WTC11 (cell line): ENCODE results near the gene RADIL. TPM values are rescaled to one million over a fixed set of nuclear protein-coding genes. Genes with fewer than 3 reads are reported as not detected.
A peak's percentile ranks its signal among the peaks of the same experiment; 100 is the strongest.

ENCODE experiments used
- ATAC-seq: fragments of 200-7000 bp; cut with Tn5 transposase; 2 replicates; pipeline ENCODE4 v1.10.0; 2021; ENCODE audit warnings: mild to moderate bottlenecking, moderate library complexity
- CTCF ChIA-PET: fragments of 300-600 bp; sonication (Branson Sonifier 250); formaldehyde crosslinking; loops from one replicate; lab custom pipeline; 2021; ENCODE audit warnings: antibody characterized with exemption; lab: Charles Lee
- POLR2A ChIA-PET: fragments of 350-600 bp; sonication (Branson Sonifier 250); formaldehyde crosslinking; loops from one replicate; lab custom pipeline; 2021; ENCODE audit warnings: antibody characterized with exemption; lab: Charles Lee
- DNase-seq: peaks from one replicate; pipeline ENCODE4 v3.0.0; 2021; ENCODE audit warnings: low spot score
- H3K27ac Mint-ChIP-seq: 2 replicates; pipeline ENCODE4 v1.8.0; 2021; ENCODE audit warnings: mixed read lengths
- H3K27me3 Mint-ChIP-seq: 2 replicates; pipeline ENCODE4 v1.8.0; 2021; ENCODE audit warnings: low read depth, mild to moderate bottlenecking, moderate library complexity, mixed read lengths
- H3K36me3 Mint-ChIP-seq: 2 replicates; pipeline ENCODE4 v1.8.0; 2021; ENCODE audit warnings: mixed read lengths
- H3K4me1 Mint-ChIP-seq: 2 replicates; pipeline ENCODE4 v1.8.0; 2022; ENCODE audit warnings: mixed read lengths
- H3K4me3 Mint-ChIP-seq: 2 replicates; pipeline ENCODE4 v1.8.0; 2021; ENCODE audit warnings: mild to moderate bottlenecking, moderate library complexity, mixed read lengths
- H3K9me3 Mint-ChIP-seq: 2 replicates; pipeline ENCODE4 v1.8.0; 2021; ENCODE audit warnings: mixed read lengths
- CREM ChIP-seq: sonication (generic); formaldehyde crosslinking; IDR thresholded peaks from 2 replicates; pipeline ENCODE4 v1.8.1; 2022; ENCODE audit warnings: mild to moderate bottlenecking, missing genetic modification reagents, moderate library complexity
- E2F1 ChIP-seq: sonication (generic); formaldehyde crosslinking; IDR thresholded peaks from 2 replicates; pipeline ENCODE4 v1.8.0; 2022; ENCODE audit warnings: mild to moderate bottlenecking, missing genetic modification reagents
- EMX1 ChIP-seq: fragments of 250-450 bp; sonication (Bioruptor Pico); IDR thresholded peaks from 2 replicates; pipeline ENCODE4 v1.8.0; 2021; ENCODE audit warnings: mild to moderate bottlenecking
- ETV6 ChIP-seq: sonication (generic); formaldehyde crosslinking; IDR thresholded peaks from 2 replicates; pipeline ENCODE4 v1.8.1; 2022; ENCODE audit warnings: mild to moderate bottlenecking, missing genetic modification reagents
- FOXJ3 ChIP-seq: sonication (generic); formaldehyde crosslinking; IDR thresholded peaks from 2 replicates; pipeline ENCODE4 v1.9.0; 2021; ENCODE audit warnings: missing genetic modification reagents, mild to moderate bottlenecking, borderline replicate concordance
- FOXK1 ChIP-seq: sonication (generic); formaldehyde crosslinking; IDR thresholded peaks from 2 replicates; pipeline ENCODE4 v1.8.0; 2022; ENCODE audit warnings: mild to moderate bottlenecking, moderate library complexity, missing genetic modification reagents
- GABPB1 ChIP-seq: sonication (generic); formaldehyde crosslinking; IDR thresholded peaks from 2 replicates; pipeline ENCODE4 v1.8.1; 2023; ENCODE audit warnings: mild to moderate bottlenecking, missing genetic modification reagents
- GTF2I ChIP-seq: fragments of 250-450 bp; sonication (Bioruptor Pico); conservative IDR thresholded peaks from 2 replicates; pipeline ENCODE4 v1.4.0; 2021; ENCODE audit warnings: mild to moderate bottlenecking
- IRF2 ChIP-seq: sonication (generic); formaldehyde crosslinking; IDR thresholded peaks from 2 replicates; pipeline ENCODE4 v1.8.0; 2022; ENCODE audit warnings: low read depth, missing genetic modification reagents, borderline replicate concordance
- JAZF1 ChIP-seq: fragments of 250-450 bp; sonication (Bioruptor Pico); IDR thresholded peaks from 2 replicates; pipeline ENCODE4 v1.9.0; 2021; ENCODE audit warnings: moderate library complexity, mild to moderate bottlenecking, inconsistent platforms
- NFE2L1 ChIP-seq: sonication (generic); formaldehyde crosslinking; IDR thresholded peaks from 2 replicates; pipeline ENCODE4 v1.8.1; 2023; ENCODE audit warnings: missing genetic modification reagents
- NFYB ChIP-seq: sonication (generic); formaldehyde crosslinking; conservative IDR thresholded peaks from 2 replicates; pipeline ENCODE4 v1.8.0; 2022; ENCODE audit warnings: low read depth, missing genetic modification reagents
- NR1H2 ChIP-seq: sonication (generic); formaldehyde crosslinking; IDR thresholded peaks from 2 replicates; pipeline ENCODE4 v1.9.0; 2021; ENCODE audit warnings: mild to moderate bottlenecking, moderate library complexity, missing genetic modification reagents
- RELA ChIP-seq: sonication (generic); formaldehyde crosslinking; IDR thresholded peaks from 2 replicates; pipeline ENCODE4 v1.8.1; 2022; ENCODE audit warnings: missing genetic modification reagents, mild to moderate bottlenecking, borderline replicate concordance
- SMAD4 ChIP-seq: sonication (generic); formaldehyde crosslinking; IDR thresholded peaks from 2 replicates; pipeline ENCODE4 v1.8.0; 2022; ENCODE audit warnings: mild to moderate bottlenecking, missing genetic modification reagents
- TCF7 ChIP-seq: sonication (generic); formaldehyde crosslinking; IDR thresholded peaks from 2 replicates; pipeline ENCODE4 v1.8.0; 2022; ENCODE audit warnings: mild to moderate bottlenecking, low read depth, missing genetic modification reagents, moderate library complexity
- ZNF232 ChIP-seq: sonication (generic); formaldehyde crosslinking; IDR thresholded peaks from 2 replicates; pipeline ENCODE4 v1.8.0; 2022; ENCODE audit warnings: mild to moderate bottlenecking, missing genetic modification reagents
- ZNF416 ChIP-seq: fragments of 250-450 bp; sonication (Bioruptor Pico); IDR thresholded peaks from 2 replicates; pipeline ENCODE4 v1.9.0; 2021; ENCODE audit warnings: mild to moderate bottlenecking, inconsistent platforms
- ZNF671 ChIP-seq: fragments of 250-450 bp; sonication (Bioruptor Pico); IDR thresholded peaks from 2 replicates; pipeline ENCODE4 v1.8.0; 2021; ENCODE audit warnings: mild to moderate bottlenecking
- total RNA-seq: library from RNA; stranded (reverse); gene quantifications from 3 replicates; pipeline ENCODE4 v1.2.3, GENCODE V29; 2021
- TF ChIP-seq, protein P1 (sequence below): sonication (generic); formaldehyde crosslinking; IDR thresholded peaks from 2 replicates; pipeline ENCODE4 v1.8.1; 2022; ENCODE audit warnings: missing genetic modification reagents, borderline replicate concordance
- TF ChIP-seq, protein P2 (sequence below): fragments of 250-450 bp; sonication (Bioruptor Pico); IDR thresholded peaks from 2 replicates; pipeline ENCODE4 v1.9.0; 2021; ENCODE audit warnings: mild to moderate bottlenecking, borderline replicate concordance
- TF ChIP-seq, protein P3 (sequence below): sonication (generic); formaldehyde crosslinking; IDR thresholded peaks from 2 replicates; pipeline ENCODE4 v1.8.1; 2022; ENCODE audit warnings: low read depth, mild to moderate bottlenecking, moderate library complexity, missing genetic modification reagents, borderline replicate concordance

Gene RADIL
- total RNA-seq, 1 experiment from 2014 or later: 11.1 TPM

- Mint-ChIP-seq H3K27me3 (no peaks in the 10 kb centered on the region), H3K4me3 (no peak overlapping the region), H3K27ac (peak overlapping the region; percentile 68), H3K9me3 (no peaks in the 10 kb centered on the region), H3K36me3 (no peaks in the 10 kb centered on the region), H3K4me1 (0 out of 2 replicates have a peak, but pooled peaks cover 5% of the 10 kb centered on the region)
- POLR2A ChIA-PET: no interaction called here
- DNase-seq: no peak
- CTCF ChIA-PET: interaction anchor here (0.6 kb wide), 1 partner anchor 7 kb away, joined by 3 read pairs; no protein-coding TSS in a partner anchor
- no peak for ATAC-seq
- no peak for TF ChIP-seq ZNF416 (CRISPR knock-in tag)
- TF ChIP-seq RELA (CRISPR knock-in tag): no peak
- TF ChIP-seq E2F1 (CRISPR knock-in tag): no peak
- no peak for TF ChIP-seq SMAD4 (CRISPR knock-in tag)
- TF ChIP-seq, protein P1, sequence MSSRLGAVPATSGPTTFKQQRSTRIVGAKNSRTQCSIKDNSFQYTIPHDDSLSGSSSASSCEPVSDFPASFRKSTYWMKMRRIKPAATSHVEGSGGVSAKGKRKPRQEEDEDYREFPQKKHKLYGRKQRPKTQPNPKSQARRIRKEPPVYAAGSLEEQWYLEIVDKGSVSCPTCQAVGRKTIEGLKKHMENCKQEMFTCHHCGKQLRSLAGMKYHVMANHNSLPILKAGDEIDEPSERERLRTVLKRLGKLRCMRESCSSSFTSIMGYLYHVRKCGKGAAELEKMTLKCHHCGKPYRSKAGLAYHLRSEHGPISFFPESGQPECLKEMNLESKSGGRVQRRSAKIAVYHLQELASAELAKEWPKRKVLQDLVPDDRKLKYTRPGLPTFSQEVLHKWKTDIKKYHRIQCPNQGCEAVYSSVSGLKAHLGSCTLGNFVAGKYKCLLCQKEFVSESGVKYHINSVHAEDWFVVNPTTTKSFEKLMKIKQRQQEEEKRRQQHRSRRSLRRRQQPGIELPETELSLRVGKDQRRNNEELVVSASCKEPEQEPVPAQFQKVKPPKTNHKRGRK (CRISPR knock-in tag): no peak
- TF ChIP-seq ETV6 (CRISPR knock-in tag): no peak
- no peak for TF ChIP-seq NR1H2 (CRISPR knock-in tag)
- TF ChIP-seq GABPB1 (CRISPR knock-in tag): no peak
- no peak for TF ChIP-seq IRF2
- TF ChIP-seq CREM (CRISPR knock-in tag): no peak
- TF ChIP-seq, protein P2, sequence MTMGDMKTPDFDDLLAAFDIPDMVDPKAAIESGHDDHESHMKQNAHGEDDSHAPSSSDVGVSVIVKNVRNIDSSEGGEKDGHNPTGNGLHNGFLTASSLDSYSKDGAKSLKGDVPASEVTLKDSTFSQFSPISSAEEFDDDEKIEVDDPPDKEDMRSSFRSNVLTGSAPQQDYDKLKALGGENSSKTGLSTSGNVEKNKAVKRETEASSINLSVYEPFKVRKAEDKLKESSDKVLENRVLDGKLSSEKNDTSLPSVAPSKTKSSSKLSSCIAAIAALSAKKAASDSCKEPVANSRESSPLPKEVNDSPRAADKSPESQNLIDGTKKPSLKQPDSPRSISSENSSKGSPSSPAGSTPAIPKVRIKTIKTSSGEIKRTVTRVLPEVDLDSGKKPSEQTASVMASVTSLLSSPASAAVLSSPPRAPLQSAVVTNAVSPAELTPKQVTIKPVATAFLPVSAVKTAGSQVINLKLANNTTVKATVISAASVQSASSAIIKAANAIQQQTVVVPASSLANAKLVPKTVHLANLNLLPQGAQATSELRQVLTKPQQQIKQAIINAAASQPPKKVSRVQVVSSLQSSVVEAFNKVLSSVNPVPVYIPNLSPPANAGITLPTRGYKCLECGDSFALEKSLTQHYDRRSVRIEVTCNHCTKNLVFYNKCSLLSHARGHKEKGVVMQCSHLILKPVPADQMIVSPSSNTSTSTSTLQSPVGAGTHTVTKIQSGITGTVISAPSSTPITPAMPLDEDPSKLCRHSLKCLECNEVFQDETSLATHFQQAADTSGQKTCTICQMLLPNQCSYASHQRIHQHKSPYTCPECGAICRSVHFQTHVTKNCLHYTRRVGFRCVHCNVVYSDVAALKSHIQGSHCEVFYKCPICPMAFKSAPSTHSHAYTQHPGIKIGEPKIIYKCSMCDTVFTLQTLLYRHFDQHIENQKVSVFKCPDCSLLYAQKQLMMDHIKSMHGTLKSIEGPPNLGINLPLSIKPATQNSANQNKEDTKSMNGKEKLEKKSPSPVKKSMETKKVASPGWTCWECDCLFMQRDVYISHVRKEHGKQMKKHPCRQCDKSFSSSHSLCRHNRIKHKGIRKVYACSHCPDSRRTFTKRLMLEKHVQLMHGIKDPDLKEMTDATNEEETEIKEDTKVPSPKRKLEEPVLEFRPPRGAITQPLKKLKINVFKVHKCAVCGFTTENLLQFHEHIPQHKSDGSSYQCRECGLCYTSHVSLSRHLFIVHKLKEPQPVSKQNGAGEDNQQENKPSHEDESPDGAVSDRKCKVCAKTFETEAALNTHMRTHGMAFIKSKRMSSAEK: no peak
- no peak for TF ChIP-seq GTF2I (CRISPR knock-in tag)
- no peak for TF ChIP-seq NFE2L1 (CRISPR knock-in tag)
- TF ChIP-seq ZNF232: no peak
- no peak for TF ChIP-seq NFYB (CRISPR knock-in tag)
- TF ChIP-seq FOXJ3 (CRISPR knock-in tag): no peak
Observed at GRCh38 chr7:4837041-4837802, 46.3 kb downstream of the RADIL start.

GRCh38 chr7:4836206-4836661, 47.3 kb downstream of the RADIL start:
- Mint-ChIP-seq H3K4me1 (0 out of 2 replicates have a peak, but pooled peaks cover 5% of the 10 kb centered on the region), H3K27me3 (no peaks in the 10 kb centered on the region), H3K9me3 (no peaks in the 10 kb centered on the region), H3K27ac (no peak overlapping the region), H3K4me3 (no peak overlapping the region), H3K36me3 (no peaks in the 10 kb centered on the region)
- no peak for ATAC-seq
- ChIA-PET CTCF (interaction anchor here (1.1 to 1.3 kb wide), 2 partner anchors 10 to 47 kb away, joined by 4 to 5 read pairs; partner anchors contain the start of gene RADIL), POLR2A (no interaction called here)
- DNase-seq: no peak
- TF ChIP-seq TCF7 (CRISPR knock-in tag): no peak
- no peak for TF ChIP-seq ZNF671 (CRISPR knock-in tag)
- TF ChIP-seq, protein P3, sequence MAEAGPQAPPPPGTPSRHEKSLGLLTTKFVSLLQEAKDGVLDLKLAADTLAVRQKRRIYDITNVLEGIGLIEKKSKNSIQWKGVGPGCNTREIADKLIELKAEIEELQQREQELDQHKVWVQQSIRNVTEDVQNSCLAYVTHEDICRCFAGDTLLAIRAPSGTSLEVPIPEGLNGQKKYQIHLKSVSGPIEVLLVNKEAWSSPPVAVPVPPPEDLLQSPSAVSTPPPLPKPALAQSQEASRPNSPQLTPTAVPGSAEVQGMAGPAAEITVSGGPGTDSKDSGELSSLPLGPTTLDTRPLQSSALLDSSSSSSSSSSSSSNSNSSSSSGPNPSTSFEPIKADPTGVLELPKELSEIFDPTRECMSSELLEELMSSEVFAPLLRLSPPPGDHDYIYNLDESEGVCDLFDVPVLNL: no peak
- no peak for TF ChIP-seq SMAD4 (CRISPR knock-in tag)
- TF ChIP-seq, protein P2: no peak
- no peak for TF ChIP-seq IRF2
- no peak for TF ChIP-seq ETV6 (CRISPR knock-in tag)
- no peak for TF ChIP-seq EMX1
- TF ChIP-seq JAZF1 (CRISPR knock-in tag): no peak
- TF ChIP-seq FOXK1 (CRISPR knock-in tag): no peak
